ENCODE results near the gene XRCC6.

Gene XRCC6

DNA sequence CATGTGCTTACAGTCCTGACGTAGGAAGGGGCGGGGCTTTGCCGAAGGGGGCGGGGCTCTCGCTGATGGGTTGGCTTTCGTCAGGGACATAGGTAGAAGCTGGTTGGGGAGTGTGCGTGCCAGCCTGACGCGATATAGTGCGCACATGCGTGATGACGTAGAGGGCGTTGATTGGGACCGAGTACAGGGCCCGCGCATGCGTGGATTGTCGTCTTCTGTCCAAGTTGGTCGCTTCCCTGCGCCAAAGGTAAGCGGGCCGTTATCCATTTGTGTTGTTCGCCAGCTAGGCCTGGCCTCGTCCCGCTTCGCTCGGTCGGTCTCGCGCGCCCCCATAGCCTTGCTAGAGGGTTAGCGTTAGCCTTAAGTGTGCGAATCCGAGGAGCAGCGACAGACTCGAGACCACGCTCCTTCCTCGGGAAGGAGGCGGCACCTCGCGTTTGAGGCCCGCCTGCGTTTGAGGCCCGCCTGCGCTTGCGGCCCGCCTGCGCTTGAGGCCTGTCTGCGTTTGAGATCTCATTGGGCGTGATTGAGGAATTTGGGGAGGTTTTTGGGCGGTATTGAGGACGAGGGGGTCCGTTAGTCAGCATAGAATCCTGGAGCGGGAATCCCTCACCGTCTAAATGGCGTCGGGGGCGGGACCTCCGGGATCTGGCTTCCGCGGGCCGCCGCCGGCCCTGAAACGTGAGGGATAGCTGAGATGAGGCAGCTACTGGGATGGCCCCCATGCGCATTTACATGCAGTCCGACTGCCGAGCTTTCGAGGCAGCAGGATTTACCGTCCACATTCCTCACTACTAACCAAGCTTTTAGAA lies at the start of gene XRCC6:
Gene XRCC6, plus strand, starts transcription at position 197 of the 812 bp plus-strand sequence. CDS start 710 bp downstream, outside the sequence.
- TF ChIP-seq YY1 (IDR thresholded peaks at IDR 0.05; ENCODE audit: low read depth) (peak; percentile 87), TAF1 (IDR thresholded peaks at IDR 0.05; ENCODE audit: low read depth) (peak; percentile 81), EP300 (IDR thresholded peaks at IDR 0.05; ENCODE audit: borderline replicate concordance) (no peak; the same call in 1 of the 2 replicates), RAD21 (IDR thresholded peaks at IDR 0.05; ENCODE audit: low read depth) (no peak), CREB1 (IDR thresholded peaks at IDR 0.05; ENCODE audit: low read depth) (peak; percentile 94)
- TF ChIP-seq, protein P1, sequence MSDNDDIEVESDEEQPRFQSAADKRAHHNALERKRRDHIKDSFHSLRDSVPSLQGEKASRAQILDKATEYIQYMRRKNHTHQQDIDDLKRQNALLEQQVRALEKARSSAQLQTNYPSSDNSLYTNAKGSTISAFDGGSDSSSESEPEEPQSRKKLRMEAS (IDR thresholded peaks at IDR 0.05), result peak; percentile 95
- TF ChIP-seq, protein P2, sequence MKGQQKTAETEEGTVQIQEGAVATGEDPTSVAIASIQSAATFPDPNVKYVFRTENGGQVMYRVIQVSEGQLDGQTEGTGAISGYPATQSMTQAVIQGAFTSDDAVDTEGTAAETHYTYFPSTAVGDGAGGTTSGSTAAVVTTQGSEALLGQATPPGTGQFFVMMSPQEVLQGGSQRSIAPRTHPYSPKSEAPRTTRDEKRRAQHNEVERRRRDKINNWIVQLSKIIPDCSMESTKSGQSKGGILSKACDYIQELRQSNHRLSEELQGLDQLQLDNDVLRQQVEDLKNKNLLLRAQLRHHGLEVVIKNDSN (IDR thresholded peaks at IDR 0.05), result peak; percentile 41

DNA sequence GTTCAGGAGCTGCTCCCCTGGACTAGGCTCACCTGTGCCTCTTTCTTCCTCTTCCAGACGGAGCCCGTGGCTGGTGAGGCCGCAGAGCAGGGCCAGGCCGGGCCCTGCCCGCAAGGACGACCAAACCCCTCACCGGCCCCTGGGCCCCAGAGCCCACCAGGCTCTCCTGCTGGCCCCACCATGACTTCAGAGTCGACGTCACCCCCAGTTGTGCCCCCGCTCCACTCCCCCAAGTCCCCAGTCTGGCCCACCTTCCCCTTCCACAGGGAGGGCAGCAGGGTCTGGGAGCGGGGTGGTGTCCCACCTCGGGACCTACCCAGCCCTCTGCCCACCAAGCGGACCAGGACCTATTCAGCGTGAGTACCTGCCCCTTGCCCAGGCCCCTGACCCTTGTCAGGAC lies 49.3 kb upstream of the XRCC6 start:
- TF ChIP-seq EP300 (IDR thresholded peaks at IDR 0.05; ENCODE audit: borderline replicate concordance) (no peak), TAF1 (IDR thresholded peaks at IDR 0.05; ENCODE audit: low read depth) (no peak), TCF12 (IDR thresholded peaks at IDR 0.05; ENCODE audit: low read depth) (no peak), RAD21 (IDR thresholded peaks at IDR 0.05; ENCODE audit: low read depth) (no peak), TEAD4 (IDR thresholded peaks at IDR 0.05) (no peak), CEBPB (IDR thresholded peaks at IDR 0.05) (no peak)

DNA sequence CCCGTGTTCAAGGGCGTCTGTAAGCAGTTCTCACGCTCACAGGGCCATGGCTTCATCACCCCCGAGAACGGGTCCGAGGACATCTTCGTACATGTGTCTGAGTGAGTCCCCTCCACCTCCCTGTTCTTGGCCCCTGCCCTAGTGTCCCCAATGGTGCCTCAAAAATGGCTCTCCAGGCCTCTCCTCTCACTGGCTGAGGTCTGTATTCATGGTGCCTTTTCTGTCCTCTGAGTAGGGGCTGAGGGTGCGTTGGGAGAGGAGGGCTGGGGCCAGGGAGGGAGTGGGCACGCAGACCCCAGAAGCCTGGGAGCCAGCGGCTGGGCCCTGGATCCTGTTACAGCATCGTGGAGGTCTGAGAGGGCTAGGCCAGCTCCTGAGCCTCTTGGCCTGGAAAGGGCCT lies 47.4 kb upstream of the XRCC6 start:
- no peak for TF ChIP-seq EP300 (IDR thresholded peaks at IDR 0.05; ENCODE audit: borderline replicate concordance)
- no peak for TF ChIP-seq TEAD4 (IDR thresholded peaks at IDR 0.05)
- TF ChIP-seq, protein P1 (IDR thresholded peaks at IDR 0.05), result no peak
- no peak for TF ChIP-seq RAD21 (IDR thresholded peaks at IDR 0.05; ENCODE audit: low read depth)
- TF ChIP-seq FOXM1 (IDR thresholded peaks at IDR 0.05; ENCODE audit: borderline replicate concordance, low read depth), result no peak
- TF ChIP-seq, protein P2 (IDR thresholded peaks at IDR 0.05), result no peak
- no peak for TF ChIP-seq CEBPB (IDR thresholded peaks at IDR 0.05)
- TF ChIP-seq NFIC (IDR thresholded peaks at IDR 0.05), result no peak
- TF ChIP-seq EGR1 (IDR thresholded peaks at IDR 0.05), result no peak
- no peak for TF ChIP-seq YY1 (IDR thresholded peaks at IDR 0.05; ENCODE audit: low read depth)
- TF ChIP-seq TAF1 (IDR thresholded peaks at IDR 0.05; ENCODE audit: low read depth), result no peak
- TF ChIP-seq ZBTB7A (IDR thresholded peaks at IDR 0.05; ENCODE audit: low read depth), result no peak
- TF ChIP-seq CREB1 (IDR thresholded peaks at IDR 0.05; ENCODE audit: low read depth), result no peak
- TF ChIP-seq REST (IDR thresholded peaks at IDR 0.05; ENCODE audit: low read depth), result no peak
- TF ChIP-seq TCF12 (IDR thresholded peaks at IDR 0.05; ENCODE audit: low read depth), result no peak

DNA sequence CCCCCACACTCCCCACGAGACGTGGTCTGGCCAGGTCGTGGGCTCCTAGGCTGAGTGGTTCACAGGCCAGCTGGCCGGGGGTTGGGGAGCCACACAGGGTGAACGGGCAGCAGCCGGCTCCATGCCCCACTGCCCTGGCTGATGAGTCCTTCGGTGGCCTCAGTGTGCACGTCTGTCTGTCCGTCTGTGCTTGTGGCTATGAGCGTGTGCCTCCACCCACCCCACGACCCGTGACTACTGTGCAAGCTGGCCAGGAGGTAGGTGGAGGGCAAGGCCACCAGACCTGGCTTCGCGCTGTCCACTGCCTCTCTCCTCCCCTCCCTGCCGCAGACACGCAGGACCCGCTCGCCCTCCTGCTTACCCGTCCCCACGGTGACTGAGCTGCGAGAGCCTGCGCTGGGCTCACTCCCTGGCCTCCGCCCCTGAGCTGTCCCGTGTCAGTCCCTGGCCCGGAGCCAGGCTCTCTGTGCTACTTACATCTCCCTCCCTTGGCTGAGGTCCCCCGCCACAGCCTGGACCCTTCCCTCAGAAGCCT lies 46.2 kb upstream of the XRCC6 start:
- TF ChIP-seq EP300 (IDR thresholded peaks at IDR 0.05; ENCODE audit: borderline replicate concordance) (no peak), TEAD4 (IDR thresholded peaks at IDR 0.05) (no peak), CEBPB (IDR thresholded peaks at IDR 0.05) (no peak), TCF12 (IDR thresholded peaks at IDR 0.05; ENCODE audit: low read depth) (no peak), RAD21 (IDR thresholded peaks at IDR 0.05; ENCODE audit: low read depth) (no peak), FOXM1 (IDR thresholded peaks at IDR 0.05; ENCODE audit: borderline replicate concordance, low read depth) (no peak), YY1 (IDR thresholded peaks at IDR 0.05; ENCODE audit: low read depth) (no peak), EGR1 (IDR thresholded peaks at IDR 0.05) (no peak), REST (IDR thresholded peaks at IDR 0.05; ENCODE audit: low read depth) (no peak), TAF1 (IDR thresholded peaks at IDR 0.05; ENCODE audit: low read depth) (no peak)
- TF ChIP-seq, protein P1 (IDR thresholded peaks at IDR 0.05), result no peak

- TF ChIP-seq REST (IDR thresholded peaks at IDR 0.05; ENCODE audit: low read depth), result no peak
- TF ChIP-seq RAD21 (IDR thresholded peaks at IDR 0.05; ENCODE audit: low read depth), result no peak
- no peak for TF ChIP-seq EGR1 (IDR thresholded peaks at IDR 0.05)
- no peak for TF ChIP-seq CEBPB (IDR thresholded peaks at IDR 0.05)
- TF ChIP-seq TCF12 (IDR thresholded peaks at IDR 0.05; ENCODE audit: low read depth), result no peak
- no peak for TF ChIP-seq FOXM1 (IDR thresholded peaks at IDR 0.05; ENCODE audit: borderline replicate concordance, low read depth)
Observed at GRCh38 chr22:41575533-41575932, 45.6 kb upstream of the XRCC6 start.
